Colonic mucosa (tissue), 4 donors: ENCODE measurements around the gene HES5. TPM values are rescaled to one million over a fixed set of nuclear protein-coding genes. Genes with fewer than 3 reads are reported as not detected.

ENCODE experiments used
- DNase-seq: peaks from one replicate; pipeline ENCODE4 v3.0.0-alpha.2; 2020
- H3K27ac ChIP-seq: fragments of 200-600 bp; one replicate; pipeline ENCODE4 v1.8.0; 2021
- H3K27me3 ChIP-seq: fragments of 200-600 bp; one replicate; pipeline ENCODE4 v1.8.0; 2021
- H3K36me3 ChIP-seq: fragments of 200-600 bp; one replicate; pipeline ENCODE4 v1.8.0; 2021
- H3K4me1 ChIP-seq: fragments of 200-600 bp; one replicate; pipeline ENCODE4 v1.8.0; 2021; ENCODE audit warnings: mild to moderate bottlenecking
- H3K4me3 ChIP-seq: fragments of 200-600 bp; one replicate; pipeline ENCODE4 v1.8.0; 2021
- H3K9ac ChIP-seq, 2 donors: one replicate each; pipeline ENCODE4 v1.7.0; 2013; ENCODE audit warnings: control low read depth in 2 of 2, low read depth in 2 of 2, low read length in 2 of 2
- H3K9me3 ChIP-seq: fragments of 200-600 bp; one replicate; pipeline ENCODE4 v1.8.0; 2021
- CTCF ChIP-seq: fragments of 200-600 bp; IDR thresholded peaks from one replicate; pipeline ENCODE4 v1.8.0; 2022; ENCODE audit warnings: antibody characterized with exemption, mild to moderate bottlenecking
- intact Hi-C: fragments of 100-400 bp; cut with DNase I; formaldehyde crosslinking; loops from one replicate; pipeline ENCODE4 v1.14.1; 2022
- total RNA-seq, 2 donors: library from RNA; stranded (reverse); fragmentation: NEBNext Ultra II Directional in 1 of 2; extraction: Animal tissue kit (Norgen Biotek cat#: 25700) in 1 of 2; gene quantifications; one replicate each; pipeline ENCODE4 v1.2.1, GENCODE V29; 2021
- donor health status: healthy.
- donor health status: DM: no; HTN: no; CAD: no.
- donor health status: DM: no; HTN: no; CAD: no.

The HES5 gene
- total RNA-seq, 2 donors from 2014 or later: 2.5 to 4.2 TPM

GRCh38 chr1:2519029-2519685 is 10.9 kb downstream of the HES5 start:
- no peaks in the 10 kb centered on the region for H3K27me3 ChIP-seq
- intact Hi-C loops: no loop called here
- H3K4me1 ChIP-seq: no peaks in the 10 kb centered on the region
- no peak for DNase-seq
- H3K36me3 ChIP-seq: peaks cover 27% of the 10 kb centered on the region
- no peak overlapping the region for H3K27ac ChIP-seq
- no peak overlapping the region for H3K4me3 ChIP-seq
- TF ChIP-seq CTCF: no peak
- no peaks in the 10 kb centered on the region for H3K9me3 ChIP-seq
- no peak overlapping the region for H3K9ac ChIP-seq

GRCh38 chr1:2518528-2518927 is 11.5 kb downstream of the HES5 start:
- intact Hi-C loops: no loop called here

GRCh38 chr1:2517966-2518365 is 12.1 kb downstream of the HES5 start:
- Histone ChIP-seq H3K27me3 (no peaks in the 10 kb centered on the region), H3K9me3 (no peaks in the 10 kb centered on the region), H3K4me3 (no peak overlapping the region), H3K9ac (no peak overlapping the region), H3K4me1 (no peaks in the 10 kb centered on the region), H3K36me3 (peaks cover 35% of the 10 kb centered on the region), H3K27ac (no peak overlapping the region)
- no peak for DNase-seq
- intact Hi-C loops: no loop called here
- TF ChIP-seq CTCF: no peak

More at GRCh38 chr1:2518528-2518927, 11.5 kb downstream of the HES5 start:
- peaks cover 33% of the 10 kb centered on the region for H3K36me3 ChIP-seq
- no peak overlapping the region for H3K4me3 ChIP-seq
- H3K27me3 ChIP-seq: no peaks in the 10 kb centered on the region
- no peak overlapping the region for H3K27ac ChIP-seq
- H3K9ac ChIP-seq: no peak overlapping the region
- no peak for DNase-seq
- no peaks in the 10 kb centered on the region for H3K4me1 ChIP-seq
- no peak for TF ChIP-seq CTCF
- H3K9me3 ChIP-seq: no peaks in the 10 kb centered on the region

GRCh38 chr1:2516946-2517345 is 13.1 kb downstream of the HES5 start:
- intact Hi-C loops: no loop called here
- DNase-seq: no peak
- Histone ChIP-seq H3K4me3 (no peak overlapping the region), H3K9me3 (no peaks in the 10 kb centered on the region), H3K4me1 (no peaks in the 10 kb centered on the region), H3K9ac (no peak overlapping the region), H3K27ac (no peak overlapping the region), H3K36me3 (peaks cover 40% of the 10 kb centered on the region), H3K27me3 (no peaks in the 10 kb centered on the region)
- no peak for TF ChIP-seq CTCF

GRCh38 chr1:2516124-2516523 is 13.9 kb downstream of the HES5 start:
- H3K9ac ChIP-seq: no peak overlapping the region
- no peak overlapping the region for H3K27ac ChIP-seq
- no peak overlapping the region for H3K4me3 ChIP-seq
- H3K9me3 ChIP-seq: no peaks in the 10 kb centered on the region
- no peak for TF ChIP-seq CTCF
- H3K27me3 ChIP-seq: no peaks in the 10 kb centered on the region
- DNase-seq: no peak
- peaks cover 47% of the 10 kb centered on the region for H3K36me3 ChIP-seq
- H3K4me1 ChIP-seq: no peaks in the 10 kb centered on the region
- intact Hi-C loops: no loop called here
